ENCODE data around the gene EVI2A. TPM values are rescaled to one million over a fixed set of nuclear protein-coding genes. Genes with fewer than 3 reads are reported as not detected.

Gene EVI2A
- total and polyA plus RNA-seq, 3 donors from 2014 or later: 0.16 to 2.8 (median 2.2) TPM

DNA sequence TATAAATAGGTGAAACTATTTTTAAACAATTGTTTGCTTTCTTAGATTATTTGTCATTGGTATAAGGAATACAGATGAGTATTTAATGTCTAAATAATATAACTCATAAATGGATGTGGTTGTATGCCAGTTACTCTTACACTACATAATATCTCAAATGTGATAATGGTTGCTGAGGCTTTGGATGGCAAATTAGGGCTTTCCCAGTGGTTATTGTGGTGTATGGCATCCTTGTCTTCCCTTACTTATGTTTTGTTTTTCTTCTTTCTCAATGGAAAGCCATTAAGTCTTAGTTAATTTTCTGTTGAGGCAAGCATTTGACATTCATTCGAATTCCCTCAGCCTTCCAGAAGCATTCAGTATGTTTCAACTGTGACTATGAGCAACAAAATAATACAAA, 34.8 kb downstream of the EVI2A start:
- H3K9me3 ChIP-seq: no peaks in the 10 kb centered on the region
- TF ChIP-seq, protein P1, sequence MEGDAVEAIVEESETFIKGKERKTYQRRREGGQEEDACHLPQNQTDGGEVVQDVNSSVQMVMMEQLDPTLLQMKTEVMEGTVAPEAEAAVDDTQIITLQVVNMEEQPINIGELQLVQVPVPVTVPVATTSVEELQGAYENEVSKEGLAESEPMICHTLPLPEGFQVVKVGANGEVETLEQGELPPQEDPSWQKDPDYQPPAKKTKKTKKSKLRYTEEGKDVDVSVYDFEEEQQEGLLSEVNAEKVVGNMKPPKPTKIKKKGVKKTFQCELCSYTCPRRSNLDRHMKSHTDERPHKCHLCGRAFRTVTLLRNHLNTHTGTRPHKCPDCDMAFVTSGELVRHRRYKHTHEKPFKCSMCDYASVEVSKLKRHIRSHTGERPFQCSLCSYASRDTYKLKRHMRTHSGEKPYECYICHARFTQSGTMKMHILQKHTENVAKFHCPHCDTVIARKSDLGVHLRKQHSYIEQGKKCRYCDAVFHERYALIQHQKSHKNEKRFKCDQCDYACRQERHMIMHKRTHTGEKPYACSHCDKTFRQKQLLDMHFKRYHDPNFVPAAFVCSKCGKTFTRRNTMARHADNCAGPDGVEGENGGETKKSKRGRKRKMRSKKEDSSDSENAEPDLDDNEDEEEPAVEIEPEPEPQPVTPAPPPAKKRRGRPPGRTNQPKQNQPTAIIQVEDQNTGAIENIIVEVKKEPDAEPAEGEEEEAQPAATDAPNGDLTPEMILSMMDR (IDR thresholded peaks at IDR 0.05): no peak
- no peak for TF ChIP-seq POLR2A (IDR thresholded peaks at IDR 0.05)
- no peak for DNase-seq
- no peaks in the 10 kb centered on the region for H3K36me3 ChIP-seq (ENCODE audit: low read depth, missing control alignments)
- no peak overlapping the region for H3K4me3 ChIP-seq
- H3K27ac ChIP-seq: no peak overlapping the region
- H3K27me3 ChIP-seq: no peaks in the 10 kb centered on the region
- no peaks in the 10 kb centered on the region for H3K4me1 ChIP-seq
- intact Hi-C loops (cut with DNase I; ENCODE audit: low total_unique reads): no loop called here
- WGBS, 2 donors: 61 to 82% methylated on average over 1 of the region's 1 CpG

DNA sequence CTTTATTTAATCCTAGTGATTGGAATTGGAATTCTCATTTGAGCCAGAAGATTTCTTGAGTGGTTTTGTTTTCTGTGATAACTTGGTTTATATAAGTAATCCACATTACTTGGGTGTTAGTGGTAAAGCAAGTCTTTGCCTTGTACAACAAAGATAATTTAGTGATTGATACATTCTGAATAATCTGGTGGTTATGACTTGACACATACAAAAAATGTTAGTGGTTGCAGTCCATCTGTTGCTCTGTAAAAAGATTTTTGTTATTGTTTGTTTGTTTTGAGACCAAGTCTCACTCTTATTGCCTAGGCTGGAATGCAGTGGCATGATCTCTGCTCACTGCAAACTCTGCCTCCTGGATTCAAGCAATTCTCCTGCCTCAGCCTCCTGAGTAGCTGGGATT, 37.6 kb downstream of the EVI2A start:
- Histone ChIP-seq H3K9me3 (no peaks in the 10 kb centered on the region), H3K4me3 (no peak overlapping the region), H3K36me3 (ENCODE audit: low read depth, missing control alignments) (no peaks in the 10 kb centered on the region), H3K27me3 (no peaks in the 10 kb centered on the region), H3K4me1 (no peaks in the 10 kb centered on the region), H3K27ac (no peak overlapping the region)
- intact Hi-C loops (cut with DNase I; ENCODE audit: low total_unique reads): no loop called here
- DNase-seq: no peak
- no peak for TF ChIP-seq POLR2A (IDR thresholded peaks at IDR 0.05)
- TF ChIP-seq, protein P1 (IDR thresholded peaks at IDR 0.05): no peak

- Histone ChIP-seq H3K27me3 (no peaks in the 10 kb centered on the region), H3K4me1 (no peaks in the 10 kb centered on the region), H3K9me3 (no peaks in the 10 kb centered on the region), H3K36me3 (ENCODE audit: low read depth, missing control alignments) (no peaks in the 10 kb centered on the region), H3K27ac (no peak overlapping the region), H3K4me3 (no peak overlapping the region)
- 83 to 93% methylated on average over 2 of the region's 2 CpGs for WGBS, 2 donors
- intact Hi-C loops (cut with DNase I; ENCODE audit: low total_unique reads): no loop called here
- TF ChIP-seq, protein P1 (IDR thresholded peaks at IDR 0.05): no peak
- TF ChIP-seq POLR2A (IDR thresholded peaks at IDR 0.05): no peak
- DNase-seq: no peak
These were observed 40.4 kb downstream of the EVI2A start for GRCh38 chr17:31281061-31281460.

DNA sequence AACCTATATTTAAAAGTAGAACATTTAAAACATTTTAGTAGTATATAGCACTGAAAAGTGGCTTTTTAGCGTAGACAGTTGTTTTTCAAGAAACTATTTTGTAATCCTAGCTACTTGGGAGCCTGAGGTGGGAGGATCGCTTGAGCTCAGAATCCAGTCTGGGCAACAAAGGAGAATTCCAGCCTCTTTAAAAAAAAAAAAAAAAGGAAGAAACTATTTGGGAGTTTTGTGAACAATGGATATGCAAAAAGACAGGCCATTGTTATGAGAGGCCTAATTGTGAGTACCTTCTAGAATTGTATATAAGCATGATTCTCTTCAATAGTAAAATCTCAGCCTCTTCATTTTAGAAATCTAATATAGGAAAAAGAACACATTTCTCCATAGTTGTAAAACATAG, 42.0 kb downstream of the EVI2A start:
- no peaks in the 10 kb centered on the region for H3K9me3 ChIP-seq
- intact Hi-C loops (cut with DNase I; ENCODE audit: low total_unique reads): no loop called here
- no peaks in the 10 kb centered on the region for H3K36me3 ChIP-seq (ENCODE audit: low read depth, missing control alignments)
- no peak for DNase-seq
- H3K27me3 ChIP-seq: no peaks in the 10 kb centered on the region
- no peak overlapping the region for H3K27ac ChIP-seq
- no peak for TF ChIP-seq POLR2A (IDR thresholded peaks at IDR 0.05)
- no peaks in the 10 kb centered on the region for H3K4me1 ChIP-seq
- WGBS, 2 donors: 76 to 89% methylated on average over 2 of the region's 2 CpGs
- H3K4me3 ChIP-seq: no peak overlapping the region

GRCh38 chr17:31275116-31275515, 46.3 kb downstream of the EVI2A start:
- no peaks in the 10 kb centered on the region for H3K4me1 ChIP-seq
- H3K27me3 ChIP-seq: no peaks in the 10 kb centered on the region
- H3K36me3 ChIP-seq (ENCODE audit: low read depth, missing control alignments): no peaks in the 10 kb centered on the region
- intact Hi-C loops (cut with DNase I; ENCODE audit: low total_unique reads): no loop called here
- no peaks in the 10 kb centered on the region for H3K9me3 ChIP-seq
- no peak for DNase-seq
- TF ChIP-seq, protein P1 (IDR thresholded peaks at IDR 0.05): no peak
- TF ChIP-seq POLR2A (IDR thresholded peaks at IDR 0.05): no peak
- H3K4me3 ChIP-seq: no peak overlapping the region
- WGBS, 2 donors: 86 to 96% methylated on average over 1 of the region's 1 CpG
- H3K27ac ChIP-seq: no peak overlapping the region

All from testis (tissue), 3 donors.